Tibial nerve (tissue), 4 donors: ENCODE measurements around the gene SP2. TPM values are rescaled to one million over a fixed set of nuclear protein-coding genes. Genes with fewer than 3 reads are reported as not detected.

Experiments used
- DNase-seq, 2 donors: peaks; one replicate each; pipeline ENCODE4 v3.0.0-alpha.2; 2019; ENCODE audit warnings: low spot score in 2 of 2
- H3K27ac ChIP-seq, 4 donors: fragments of 200-600 bp; sonication (generic) in 3 of 4; one replicate each; pipeline ENCODE4 v1.5.1; 2017 to 2019; ENCODE audit warnings: mild to moderate bottlenecking in 1 of 4
- H3K27me3 ChIP-seq, 2 donors: fragments of 200-600 bp; sonication (generic) in 1 of 2; one replicate each; pipeline versions ENCODE4 v1.5.1 to v1.6.0; 2017 to 2019
- H3K36me3 ChIP-seq, 3 donors: fragments of 200-600 bp; sonication (generic); one replicate each; pipeline ENCODE4 v1.5.1; 2018 to 2019
- H3K4me1 ChIP-seq, 4 donors: fragments of 200-600 bp; sonication (generic) in 3 of 4; one replicate each; pipeline ENCODE4 v1.5.1; 2017 to 2019
- H3K4me3 ChIP-seq, 4 donors: fragments of 200-600 bp; sonication (generic) in 3 of 4; one replicate each; pipeline ENCODE4 v1.5.1; 2017 to 2019; ENCODE audit warnings: mild to moderate bottlenecking in 1 of 4, moderate library complexity in 1 of 4
- H3K9me3 ChIP-seq, 4 donors: fragments of 200-600 bp; sonication (generic) in 3 of 4; one replicate each; pipeline ENCODE4 v1.5.1; 2017 to 2019
- CTCF ChIP-seq, 5 experiments: fragments of 200-600 bp in 3 of 5; fragments of 450-650 bp in 2 of 5; sonication (generic) in 3 of 5; IDR thresholded peaks; one replicate each; pipeline ENCODE4 v1.5.1; 2016 to 2019; ENCODE audit warnings: antibody characterized with exemption in 5 of 5, mild to moderate bottlenecking in 3 of 5, moderate library complexity in 2 of 5
- EP300 ChIP-seq, 2 donors: sonication (generic); formaldehyde crosslinking; IDR thresholded peaks; one replicate each; pipeline ENCODE4 v1.6.1; 2017; ENCODE audit warnings: antibody characterized with exemption in 2 of 2, mild to moderate bottlenecking in 1 of 2
- POLR2A ChIP-seq, 2 donors: fragments of 450-650 bp; IDR thresholded peaks; one replicate each; pipeline ENCODE4 v1.6.1; 2017; ENCODE audit warnings: antibody characterized with exemption in 2 of 2, mild to moderate bottlenecking in 2 of 2, moderate library complexity in 2 of 2
- WGBS, 2 donors: methylation state at CpG; one replicate each; pipeline ENCODE4 v1.1.5; 2018; 5-methylcytosine and 5-hydroxymethylcytosine counted together
- total RNA-seq, 4 donors: library from RNA; depleted of rRNA; stranded (reverse); fragments of >200 nt; gene quantifications; one replicate each; pipeline ENCODE4 v1.1.0, GENCODE V29; 2016

SP2 gene
- total RNA-seq, 4 donors from 2014 or later: 5.9 to 7.2 (median 7.1) TPM

DNA sequence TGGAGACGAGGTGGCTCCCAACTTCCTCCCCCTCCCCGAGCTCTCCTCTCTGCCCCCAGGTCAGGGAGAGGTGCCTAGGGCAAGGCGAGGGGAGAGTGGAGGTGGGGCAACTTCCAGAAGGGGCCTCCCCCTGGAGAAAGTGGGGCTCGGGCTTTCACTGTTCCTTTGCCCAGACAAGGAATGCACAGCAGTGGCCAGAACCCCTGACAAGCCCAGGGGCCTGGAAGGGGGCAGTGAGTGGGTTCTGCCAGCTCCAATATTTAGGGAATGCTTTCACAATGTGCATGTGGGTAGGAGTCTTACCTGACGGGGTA is 11.7 kb upstream of the SP2 start:
- 30 to 36% methylated on average over 5 of the region's 5 CpGs for WGBS, 2 donors
- H3K27ac ChIP-seq: peak overlapping the region in 1 of 4 donors; percentile 57
- no peak overlapping the region for H3K4me3 ChIP-seq

DNA sequence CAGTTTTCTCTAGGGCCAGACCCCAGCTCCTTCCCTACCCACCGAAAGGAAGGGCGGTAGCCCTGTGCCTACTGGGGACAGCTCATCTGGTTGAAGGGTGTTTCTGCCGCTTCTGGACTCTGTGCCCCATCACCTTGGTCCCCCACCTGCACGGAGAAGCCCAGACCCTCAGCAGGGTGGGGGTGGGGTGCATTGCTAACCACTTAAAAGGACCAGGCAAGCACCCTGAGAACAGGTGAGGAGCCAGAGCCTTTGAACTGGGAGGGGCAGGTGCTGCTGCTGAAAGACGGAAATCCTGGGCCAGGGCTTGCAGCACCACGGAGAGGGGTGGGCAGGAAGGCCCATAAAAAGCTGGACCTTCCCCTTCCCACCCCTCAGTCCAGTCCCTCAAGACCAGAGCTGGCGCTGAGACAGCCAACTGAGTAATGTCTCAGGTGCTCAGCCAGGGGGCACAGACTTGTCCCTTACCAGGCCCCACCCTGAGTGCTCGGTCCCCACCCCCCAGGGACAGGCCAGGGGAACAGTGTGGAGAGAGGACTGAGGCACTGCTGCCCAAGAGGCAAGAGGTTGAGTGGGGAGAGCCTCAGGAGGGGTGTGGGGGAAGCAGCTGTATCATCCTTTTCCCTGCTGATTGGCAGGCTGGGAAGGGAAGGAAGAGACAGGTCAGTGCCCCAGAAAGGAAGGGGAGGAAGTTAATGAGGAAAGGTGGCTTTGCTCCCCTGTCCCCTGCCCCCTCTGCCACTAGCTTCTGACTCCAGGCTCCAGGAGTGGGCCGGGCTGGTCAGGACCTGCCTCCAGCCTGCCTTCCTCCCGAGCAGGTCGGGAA is 10.9 kb upstream of the SP2 start:
- Histone ChIP-seq H3K4me3 (no peak overlapping the region), H3K27me3 (no peaks in the 10 kb centered on the region), H3K27ac (peak overlapping the region in 1 of 4 donors; percentile 57), H3K36me3 (no peaks in the 10 kb centered on the region), H3K9me3 (no peaks in the 10 kb centered on the region), H3K4me1 (peaks cover 0 to 39% (median 1%) of the 10 kb centered on the region in 4 donors)
- TF ChIP-seq EP300 (IDR thresholded peaks at IDR 0.05): no peak
- TF ChIP-seq CTCF (IDR thresholded peaks at IDR 0.05): no peak
- TF ChIP-seq POLR2A (IDR thresholded peaks at IDR 0.05): no peak
- no peak for DNase-seq
- 32 to 45% methylated on average over 11 of the region's 11 CpGs for WGBS, 2 donors

More for the DNA sequence above, 11.7 kb upstream of the SP2 start:
- Histone ChIP-seq H3K9me3 (no peaks in the 10 kb centered on the region), H3K36me3 (no peaks in the 10 kb centered on the region), H3K4me1 (peaks cover 0 to 39% (median 1%) of the 10 kb centered on the region in 4 donors), H3K27me3 (no peaks in the 10 kb centered on the region)
- TF ChIP-seq EP300 (IDR thresholded peaks at IDR 0.05) (no peak), CTCF (IDR thresholded peaks at IDR 0.05) (no peak), POLR2A (IDR thresholded peaks at IDR 0.05) (no peak)
- DNase-seq: no peak

- TF ChIP-seq CTCF (IDR thresholded peaks at IDR 0.05) (no peak), EP300 (IDR thresholded peaks at IDR 0.05) (no peak)
These were observed 7.7 kb upstream of the SP2 start for GRCh38 chr17:47888293-47888692.

DNA sequence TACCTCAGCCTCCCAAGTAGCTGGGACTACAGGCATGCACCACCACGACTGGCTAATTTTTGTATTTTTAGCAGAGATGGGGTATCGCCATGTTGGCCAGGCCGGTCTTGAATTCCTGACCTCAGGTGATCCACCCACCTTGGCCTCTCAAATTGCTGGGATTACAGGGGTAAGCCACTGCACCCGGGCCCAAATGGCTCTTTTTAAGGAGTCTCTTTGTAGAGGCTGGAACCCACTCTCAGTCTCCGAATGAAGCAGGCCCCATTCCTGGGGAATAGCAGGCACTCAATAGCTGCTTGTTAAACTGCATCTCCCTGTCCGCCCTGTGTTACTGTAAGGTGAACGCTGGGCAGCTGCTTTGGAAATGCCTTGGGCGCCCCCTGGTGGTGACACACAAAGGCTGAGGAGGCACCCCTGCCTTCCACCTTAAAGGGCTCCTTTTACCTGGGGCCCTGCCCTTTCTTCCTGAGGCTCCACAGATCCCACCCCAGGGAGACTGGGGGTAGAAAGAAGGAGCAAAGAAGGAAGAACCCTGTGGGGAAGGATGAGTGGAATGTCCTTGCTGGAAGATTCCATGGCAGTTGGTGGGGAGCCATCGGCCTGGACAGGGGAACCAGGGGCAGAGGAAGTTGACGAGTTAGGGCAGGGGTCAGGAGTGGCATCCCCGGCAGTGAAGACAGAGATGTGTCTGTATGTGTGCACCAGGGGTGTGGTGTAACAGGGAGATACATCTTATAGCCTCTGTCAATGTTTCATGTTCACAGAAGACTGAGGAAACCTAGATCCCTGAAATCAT is 6.1 kb upstream of the SP2 start:
- no peak overlapping the region for H3K4me3 ChIP-seq
- WGBS, 2 donors: 33% methylated on average over 11 of the region's 11 CpGs
- no peaks in the 10 kb centered on the region for H3K9me3 ChIP-seq
- no peaks in the 10 kb centered on the region for H3K36me3 ChIP-seq
- no peaks in the 10 kb centered on the region for H3K27me3 ChIP-seq
- H3K4me1 ChIP-seq: peaks cover 0 to 23% (median 2%) of the 10 kb centered on the region in 4 donors
- peak; percentile 73 to 93 for DNase-seq
- no peak overlapping the region for H3K27ac ChIP-seq
- TF ChIP-seq CTCF (IDR thresholded peaks at IDR 0.05) (peak; percentile 91 to 96 (median 94)), POLR2A (IDR thresholded peaks at IDR 0.05) (no peak)

More at GRCh38 chr17:47888293-47888692, 7.7 kb upstream of the SP2 start:
- WGBS, 2 donors: 56 to 57% methylated on average over 6 of the region's 6 CpGs
- peaks cover 0 to 23% (median 0%) of the 10 kb centered on the region in 4 donors for H3K4me1 ChIP-seq
- H3K27ac ChIP-seq: no peak overlapping the region
- H3K27me3 ChIP-seq: no peaks in the 10 kb centered on the region
- H3K36me3 ChIP-seq: no peaks in the 10 kb centered on the region
- no peak overlapping the region for H3K4me3 ChIP-seq
- no peak for DNase-seq
- no peaks in the 10 kb centered on the region for H3K9me3 ChIP-seq

DNA sequence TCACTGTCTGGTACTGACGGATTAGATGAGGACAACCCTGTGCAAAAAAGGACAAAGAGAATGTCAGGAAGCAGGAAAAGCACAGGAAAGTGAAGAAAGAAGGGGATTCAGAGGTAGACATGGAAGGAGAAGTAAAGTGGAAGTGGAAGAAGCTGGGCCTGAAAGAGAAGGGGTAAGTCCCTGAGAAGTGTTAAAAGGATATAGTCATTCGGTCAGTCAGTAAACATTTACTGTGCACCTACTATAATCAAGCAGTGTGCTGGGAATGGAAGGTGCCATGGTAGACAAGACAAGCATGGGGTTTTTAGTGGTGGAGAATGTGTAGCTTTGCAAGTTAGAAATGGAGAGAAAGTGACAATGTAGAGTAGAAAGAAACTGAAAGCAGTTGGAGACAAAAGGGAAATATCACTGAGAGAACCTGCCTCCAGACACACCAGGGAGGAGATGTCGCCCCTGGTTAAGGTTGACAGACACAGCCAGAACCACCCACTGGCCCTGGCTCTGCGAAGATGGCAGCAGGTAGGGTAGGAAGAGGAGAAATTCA is 4.4 kb upstream of the SP2 start:
- Histone ChIP-seq H3K4me3 (no peak overlapping the region), H3K4me1 (peaks cover 0 to 15% (median 2%) of the 10 kb centered on the region in 4 donors), H3K9me3 (no peaks in the 10 kb centered on the region), H3K27me3 (no peaks in the 10 kb centered on the region), H3K27ac (no peak overlapping the region), H3K36me3 (no peaks in the 10 kb centered on the region)
- TF ChIP-seq POLR2A (IDR thresholded peaks at IDR 0.05) (no peak), CTCF (IDR thresholded peaks at IDR 0.05) (no peak), EP300 (IDR thresholded peaks at IDR 0.05) (no peak)
- no peak for DNase-seq
- WGBS, 2 donors: 80 to 82% methylated on average over 4 of the region's 4 CpGs
